ENCODE data around the gene FIGNL2. TPM values are rescaled to one million over a fixed set of nuclear protein-coding genes. Genes with fewer than 3 reads are reported as not detected.

Gene FIGNL2
- total and polyA plus RNA-seq, 10 donors, result 0.20 to 3.0 (median 1.4) TPM

GRCh38 chr12:51890133-51890464, 41.6 kb upstream of the FIGNL2 start:
- 80 to 93% (median 83%) methylated on average over 2 of the region's 2 CpGs for WGBS, 5 donors
- H3K36me3 ChIP-seq, result no peaks in the 10 kb centered on the region
- TF ChIP-seq POLR2A (IDR thresholded peaks at IDR 0.05) (no peak), POLR2AphosphoS5 (IDR thresholded peaks at IDR 0.05) (no peak)
- TF ChIP-seq, protein P1, sequence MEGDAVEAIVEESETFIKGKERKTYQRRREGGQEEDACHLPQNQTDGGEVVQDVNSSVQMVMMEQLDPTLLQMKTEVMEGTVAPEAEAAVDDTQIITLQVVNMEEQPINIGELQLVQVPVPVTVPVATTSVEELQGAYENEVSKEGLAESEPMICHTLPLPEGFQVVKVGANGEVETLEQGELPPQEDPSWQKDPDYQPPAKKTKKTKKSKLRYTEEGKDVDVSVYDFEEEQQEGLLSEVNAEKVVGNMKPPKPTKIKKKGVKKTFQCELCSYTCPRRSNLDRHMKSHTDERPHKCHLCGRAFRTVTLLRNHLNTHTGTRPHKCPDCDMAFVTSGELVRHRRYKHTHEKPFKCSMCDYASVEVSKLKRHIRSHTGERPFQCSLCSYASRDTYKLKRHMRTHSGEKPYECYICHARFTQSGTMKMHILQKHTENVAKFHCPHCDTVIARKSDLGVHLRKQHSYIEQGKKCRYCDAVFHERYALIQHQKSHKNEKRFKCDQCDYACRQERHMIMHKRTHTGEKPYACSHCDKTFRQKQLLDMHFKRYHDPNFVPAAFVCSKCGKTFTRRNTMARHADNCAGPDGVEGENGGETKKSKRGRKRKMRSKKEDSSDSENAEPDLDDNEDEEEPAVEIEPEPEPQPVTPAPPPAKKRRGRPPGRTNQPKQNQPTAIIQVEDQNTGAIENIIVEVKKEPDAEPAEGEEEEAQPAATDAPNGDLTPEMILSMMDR (IDR thresholded peaks at IDR 0.05 in 8 of 11, conservative IDR thresholded peaks at IDR 0.05 in 3 of 11), result no peak
- H3K9me3 ChIP-seq, result peaks cover 0 to under 1% (median 0%) of the 10 kb centered on the region in 8 donors
- no peak overlapping the region for H3K27ac ChIP-seq
- intact Hi-C loops (cut with DNase I; ENCODE audit: low total_unique reads), result no loop called here
- H3K4me3 ChIP-seq, result no peak overlapping the region
- no peak for DNase-seq
- peaks cover 3 to 42% (median 29%) of the 10 kb centered on the region in 6 donors for H3K4me1 ChIP-seq
- H3K27me3 ChIP-seq (replicated peaks in 1 of 7), result no peaks in the 10 kb centered on the region

- no peak overlapping the region for H3K27ac ChIP-seq
- no peaks in the 10 kb centered on the region for H3K36me3 ChIP-seq
- WGBS, 5 donors, result 84 to 87% (median 86%) methylated on average over 12 to 21 of the region's 21 CpGs
- H3K4me1 ChIP-seq, result peaks cover 3 to 36% (median 26%) of the 10 kb centered on the region in 6 donors
- intact Hi-C loops (cut with DNase I; ENCODE audit: low total_unique reads), result no loop called here
- TF ChIP-seq POLR2AphosphoS5 (IDR thresholded peaks at IDR 0.05) (no peak), POLR2A (IDR thresholded peaks at IDR 0.05) (no peak)
- TF ChIP-seq, protein P1 (IDR thresholded peaks at IDR 0.05 in 8 of 11, conservative IDR thresholded peaks at IDR 0.05 in 3 of 11), result peak in 1 of 11 experiments; percentile 8
- H3K4me3 ChIP-seq, result no peak overlapping the region
- peaks cover 0 to 4% (median 0%) of the 10 kb centered on the region in 8 donors for H3K9me3 ChIP-seq
- DNase-seq, result no peak
- H3K27me3 ChIP-seq (replicated peaks in 1 of 7), result no peaks in the 10 kb centered on the region
Observed at GRCh38 chr12:51889216-51890132, 41.0 kb upstream of the FIGNL2 start.

GRCh38 chr12:51888316-51889215, 40.0 kb upstream of the FIGNL2 start:
- DNase-seq, result no peak
- no peak overlapping the region for H3K4me3 ChIP-seq
- H3K27ac ChIP-seq, result no peak overlapping the region
- peaks cover 0 to 4% (median 0%) of the 10 kb centered on the region in 8 donors for H3K9me3 ChIP-seq
- intact Hi-C loops (cut with DNase I; ENCODE audit: low total_unique reads), result no loop called here
- TF ChIP-seq, protein P1 (IDR thresholded peaks at IDR 0.05 in 8 of 11, conservative IDR thresholded peaks at IDR 0.05 in 3 of 11), result no peak
- TF ChIP-seq POLR2AphosphoS5 (IDR thresholded peaks at IDR 0.05) (no peak), POLR2A (IDR thresholded peaks at IDR 0.05) (no peak)
- peaks cover 3 to 35% (median 25%) of the 10 kb centered on the region in 6 donors for H3K4me1 ChIP-seq
- H3K36me3 ChIP-seq, result no peaks in the 10 kb centered on the region
- 71 to 84% (median 79%) methylated on average over 13 to 15 of the region's 15 CpGs for WGBS, 5 donors
- no peaks in the 10 kb centered on the region for H3K27me3 ChIP-seq (replicated peaks in 1 of 7)

All from spleen (tissue), 11 donors.